Neutrophil (primary cell): Measurements from ENCODE around the gene REV1.
"Not testable (repeated sequence)": the region's sequence is repeated elsewhere in the genome, so short reads cannot be mapped to it uniquely, and the experiment has no call there.

Source experiments
- H3K27ac ChIP-seq: fragments of 200-600 bp; sonication (generic); 2 replicates; pipeline ENCODE4 v1.5.1; 2016; ENCODE audit warnings: mild to moderate bottlenecking, moderate library complexity
- H3K27me3 ChIP-seq: fragments of 200-600 bp; sonication (generic); 2 replicates; pipeline ENCODE4 v1.6.0; 2016; ENCODE audit warnings: mild to moderate bottlenecking
- H3K36me3 ChIP-seq: fragments of 200-600 bp; sonication (generic); 2 replicates; pipeline ENCODE4 v1.5.1; 2017
- H3K4me1 ChIP-seq, 2 experiments: fragments of 200-600 bp in 1 of 2; sonication (generic) in 1 of 2; 1 replicate in 1 of 2; 2 replicates in 1 of 2; pipeline versions ENCODE4 v1.5.1 to v1.6.1; 2013 to 2016; ENCODE audit warnings: low read depth in 1 of 2, low read length in 1 of 2, mild to moderate bottlenecking in 1 of 2, moderate library complexity in 1 of 2; ENCODE audit not compliant: control insufficient read depth in 1 of 2, insufficient read depth in 1 of 2
- H3K4me3 ChIP-seq, 2 experiments: fragments of 200-600 bp in 1 of 2; sonication (generic) in 1 of 2; 1 replicate in 1 of 2; 2 replicates in 1 of 2; pipeline ENCODE4 v1.5.1; 2013 to 2016; ENCODE audit warnings: low read depth in 1 of 2, low read length in 1 of 2, mild to moderate bottlenecking in 1 of 2, moderate library complexity in 1 of 2
- H3K9me3 ChIP-seq: fragments of 200-600 bp; sonication (generic); 2 replicates; pipeline ENCODE4 v1.5.1; 2016
- TF ChIP-seq, protein P1 (sequence below): fragments of 200-600 bp; sonication (generic); IDR thresholded peaks from 2 replicates; pipeline ENCODE4 v1.5.1; 2016; ENCODE audit warnings: antibody characterized with exemption

The REV1 gene

DNA sequence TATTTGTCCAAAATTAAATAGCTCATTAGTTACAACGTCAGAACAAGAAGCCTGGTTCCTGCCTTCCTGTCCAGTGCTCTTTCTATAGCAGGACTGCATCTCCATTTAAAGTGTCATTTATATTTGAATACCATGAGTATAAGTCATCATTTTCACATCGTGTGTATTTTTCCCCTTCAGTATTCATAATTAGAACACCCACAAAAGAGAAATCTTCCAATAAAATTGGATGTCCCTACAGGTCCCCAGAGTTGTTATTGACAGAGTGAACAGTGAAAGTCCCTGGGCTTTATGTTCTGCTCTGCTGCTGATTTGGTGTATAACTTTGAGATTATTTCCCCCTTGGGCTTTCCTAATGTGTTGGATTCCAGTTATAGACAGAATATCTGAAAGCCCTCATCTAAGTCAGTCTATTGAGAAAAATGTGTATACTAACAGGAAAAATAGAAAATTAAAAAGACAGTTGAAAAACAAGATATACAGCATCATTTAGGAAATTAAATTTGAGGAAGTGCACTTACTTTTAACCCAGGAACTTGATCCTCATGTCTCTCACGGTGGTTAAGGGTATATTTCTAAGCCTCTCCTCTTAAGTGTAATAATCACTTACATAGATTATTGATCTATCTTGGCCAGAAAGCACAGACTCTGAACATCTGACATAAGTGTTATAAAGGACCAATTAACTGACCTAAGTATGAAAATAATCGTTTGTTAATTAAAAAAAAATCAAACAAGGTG lies 15.2 kb upstream of the REV1 start:
- TF ChIP-seq, protein P1, sequence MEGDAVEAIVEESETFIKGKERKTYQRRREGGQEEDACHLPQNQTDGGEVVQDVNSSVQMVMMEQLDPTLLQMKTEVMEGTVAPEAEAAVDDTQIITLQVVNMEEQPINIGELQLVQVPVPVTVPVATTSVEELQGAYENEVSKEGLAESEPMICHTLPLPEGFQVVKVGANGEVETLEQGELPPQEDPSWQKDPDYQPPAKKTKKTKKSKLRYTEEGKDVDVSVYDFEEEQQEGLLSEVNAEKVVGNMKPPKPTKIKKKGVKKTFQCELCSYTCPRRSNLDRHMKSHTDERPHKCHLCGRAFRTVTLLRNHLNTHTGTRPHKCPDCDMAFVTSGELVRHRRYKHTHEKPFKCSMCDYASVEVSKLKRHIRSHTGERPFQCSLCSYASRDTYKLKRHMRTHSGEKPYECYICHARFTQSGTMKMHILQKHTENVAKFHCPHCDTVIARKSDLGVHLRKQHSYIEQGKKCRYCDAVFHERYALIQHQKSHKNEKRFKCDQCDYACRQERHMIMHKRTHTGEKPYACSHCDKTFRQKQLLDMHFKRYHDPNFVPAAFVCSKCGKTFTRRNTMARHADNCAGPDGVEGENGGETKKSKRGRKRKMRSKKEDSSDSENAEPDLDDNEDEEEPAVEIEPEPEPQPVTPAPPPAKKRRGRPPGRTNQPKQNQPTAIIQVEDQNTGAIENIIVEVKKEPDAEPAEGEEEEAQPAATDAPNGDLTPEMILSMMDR = no peak
- Histone ChIP-seq H3K36me3 (no peaks in the 10 kb centered on the region), H3K4me3 (no peak overlapping the region), H3K9me3 (no peaks in the 10 kb centered on the region), H3K4me1 (no peaks in the 10 kb centered on the region), H3K27ac (peak overlapping the region; percentile 25), H3K27me3 (no peaks in the 10 kb centered on the region)

DNA sequence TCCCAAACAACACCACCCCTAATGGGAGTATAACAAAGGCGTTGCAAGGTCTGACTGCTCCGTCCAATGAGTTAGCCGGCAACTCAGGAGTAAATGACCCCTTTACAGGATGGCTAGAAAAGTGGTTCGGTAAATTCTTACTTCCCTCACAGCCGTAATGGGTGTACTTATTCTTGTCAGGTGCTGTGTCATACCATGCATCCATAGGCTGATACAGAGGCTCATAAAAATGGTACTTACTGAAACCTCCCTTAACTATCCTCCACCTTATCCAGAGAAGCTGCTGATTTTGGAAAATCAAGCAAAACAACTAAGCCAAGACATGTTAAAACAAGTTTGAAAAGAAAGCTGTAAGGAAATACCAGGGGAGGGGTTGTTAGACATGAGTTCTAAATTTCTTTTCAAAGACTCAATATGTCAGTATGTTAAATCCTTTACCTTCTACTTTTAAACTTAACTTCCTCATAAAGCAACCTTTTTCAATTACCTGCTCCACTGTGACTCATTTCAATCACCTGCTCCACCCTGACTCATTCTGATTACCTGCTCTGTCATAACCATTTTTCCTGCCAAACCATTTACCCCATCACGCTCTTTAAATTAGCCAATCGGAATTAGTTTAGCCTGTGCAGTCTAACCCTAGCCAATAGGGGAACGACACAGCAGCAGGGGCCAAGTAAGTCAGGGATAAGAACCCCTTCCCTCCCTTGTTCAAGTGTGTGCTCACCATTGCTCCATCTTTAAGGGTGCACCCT lies 14.0 kb upstream of the REV1 start:
- H3K4me1 ChIP-seq, H3K27ac ChIP-seq, H3K4me3 ChIP-seq, H3K36me3 ChIP-seq, H3K9me3 ChIP-seq, H3K27me3 ChIP-seq: not testable (repeated sequence)

DNA sequence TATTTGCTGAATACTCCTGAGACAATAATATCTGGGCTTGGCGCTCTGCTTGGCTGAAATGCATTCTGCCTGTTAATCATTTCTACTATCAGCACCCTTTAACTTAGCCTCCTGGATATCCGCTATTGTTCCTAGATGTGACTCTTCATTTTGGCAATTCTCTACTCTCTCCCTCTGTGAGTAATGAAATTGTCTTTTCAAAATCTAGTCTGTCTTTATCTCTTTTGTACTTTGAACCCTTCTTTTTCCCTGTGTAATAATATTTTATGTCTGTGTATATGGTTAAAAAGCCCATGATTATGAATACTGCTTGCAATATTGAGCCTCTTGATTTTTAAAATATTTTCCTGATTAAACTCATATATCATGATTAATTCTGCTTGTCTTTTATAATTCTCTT lies 6.2 kb upstream of the REV1 start:
- Histone ChIP-seq H3K27me3 (no peaks in the 10 kb centered on the region), H3K4me1 (peaks cover 1 to 3% of the 10 kb centered on the region in 2 experiments), H3K27ac (no peak overlapping the region), H3K9me3 (no peaks in the 10 kb centered on the region), H3K36me3 (no peaks in the 10 kb centered on the region), H3K4me3 (no peak overlapping the region)
- TF ChIP-seq, protein P1 = no peak

DNA sequence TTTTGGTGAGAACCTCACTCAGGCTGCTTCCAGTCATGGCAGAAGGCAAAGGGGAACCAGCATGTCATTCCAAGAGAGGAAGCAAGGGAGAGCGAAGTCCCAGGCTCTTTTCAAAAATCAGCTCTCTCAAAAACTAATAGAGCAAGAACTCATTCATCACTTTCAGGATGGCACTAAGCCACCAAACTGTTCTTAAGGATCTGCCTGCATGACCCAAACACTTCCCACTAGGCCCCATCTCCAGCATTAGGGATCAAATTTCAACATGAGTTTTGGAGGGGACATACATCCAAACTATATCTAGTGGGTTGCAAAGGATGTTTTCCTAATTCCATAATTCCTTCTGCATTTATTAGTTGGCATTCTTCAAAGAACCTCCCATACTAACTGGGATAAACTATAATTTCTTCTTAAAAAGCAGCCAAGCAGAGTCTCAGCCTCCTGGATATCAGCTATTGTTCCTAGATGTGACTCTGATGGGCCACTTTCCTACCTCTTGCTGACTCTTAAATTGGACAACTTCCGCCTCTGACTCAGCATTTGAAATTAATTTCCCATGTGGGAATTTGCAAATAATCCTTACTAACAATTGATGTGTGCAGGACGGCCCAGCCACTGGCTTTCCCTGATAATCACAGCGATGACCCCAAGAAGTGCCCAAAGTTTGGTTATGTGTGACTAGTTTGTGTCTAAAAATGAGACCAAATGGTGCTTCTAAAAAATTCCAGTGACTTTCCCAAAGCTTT lies 5.5 kb upstream of the REV1 start:
- TF ChIP-seq, protein P1 = no peak
- Histone ChIP-seq H3K4me1 (peaks cover 8 to 10% of the 10 kb centered on the region in 2 experiments), H3K27ac (no peak overlapping the region), H3K27me3 (no peaks in the 10 kb centered on the region), H3K36me3 (no peaks in the 10 kb centered on the region), H3K4me3 (no peak overlapping the region), H3K9me3 (no peaks in the 10 kb centered on the region)

DNA sequence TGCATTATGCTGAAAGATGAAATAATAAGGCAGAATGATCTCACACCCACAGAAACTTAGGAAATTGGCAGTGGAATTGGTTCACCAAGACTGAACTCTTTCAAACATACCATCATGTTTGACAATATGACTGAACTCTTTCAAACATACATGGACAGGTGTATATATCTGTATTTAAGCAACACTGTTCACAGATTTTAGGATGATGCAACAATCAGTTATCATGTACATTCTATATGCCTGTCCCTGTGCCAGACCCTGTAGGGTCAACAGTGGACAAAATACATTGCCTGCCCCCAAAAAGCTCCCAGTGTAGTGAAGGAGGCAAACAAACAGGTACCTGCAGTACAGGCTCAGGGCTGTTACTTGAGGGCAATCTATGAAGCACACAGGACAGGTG lies 2.9 kb upstream of the REV1 start:
- TF ChIP-seq, protein P1 = no peak
- Histone ChIP-seq H3K4me1 (peaks cover 16 to 20% of the 10 kb centered on the region in 2 experiments), H3K36me3 (no peaks in the 10 kb centered on the region)

More for the DNA sequence above, 2.9 kb upstream of the REV1 start:
- Histone ChIP-seq H3K27ac (no peak overlapping the region), H3K9me3 (no peaks in the 10 kb centered on the region), H3K27me3 (no peaks in the 10 kb centered on the region), H3K4me3 (no peak overlapping the region)
